IPS DF 4.7 (cell line): Measurements from ENCODE around the gene S100A7.
"Not testable (repeated sequence)": the region's sequence is repeated elsewhere in the genome, so short reads cannot be mapped to it uniquely, and the experiment has no call there.

Experiments
- DNase-seq: peaks from one replicate; pipeline ENCODE4 v3.0.0-alpha.2; 2013; ENCODE audit warnings: low spot score; ENCODE audit errors: extremely low read depth

Gene S100A7

DNA sequence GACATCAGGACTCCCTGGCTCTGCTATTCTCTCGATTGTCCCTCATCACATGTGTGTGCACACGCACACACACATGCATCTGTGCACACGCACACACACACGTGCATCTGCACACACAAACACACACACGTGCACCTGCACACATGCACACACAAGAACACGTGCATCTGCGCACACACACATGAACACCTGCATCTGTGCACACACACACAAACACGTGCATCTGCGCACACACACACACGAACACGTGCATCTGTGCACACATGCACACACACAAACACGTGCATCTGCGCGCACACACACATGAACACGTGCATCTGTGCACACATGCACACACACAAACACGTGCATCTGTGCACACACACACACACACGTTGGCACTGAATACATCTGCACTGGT is 29.4 kb downstream of the S100A7 start:
- DNase-seq: no peak

DNA sequence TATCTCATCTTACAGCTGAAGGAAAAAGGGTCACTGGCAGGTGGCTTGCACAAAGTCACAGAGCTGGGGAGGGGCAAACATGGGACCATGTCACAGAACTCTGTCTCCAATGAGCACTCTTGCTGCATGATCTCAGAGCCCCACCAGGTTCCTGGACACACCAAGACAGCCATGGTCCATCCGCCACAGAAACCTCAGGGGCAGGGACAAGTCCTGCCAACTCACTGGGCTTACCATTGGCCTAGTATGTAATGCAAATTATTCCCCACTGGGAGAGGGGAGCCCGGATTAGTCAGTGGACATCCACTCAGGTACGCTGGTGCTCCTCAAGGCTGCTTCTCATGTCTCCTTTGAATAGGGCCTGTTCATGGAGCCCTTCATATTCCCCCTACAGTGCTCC is 29.9 kb downstream of the S100A7 start:
- DNase-seq: no peak

GRCh38 chr1:153430166-153430553 is 30.3 kb downstream of the S100A7 start:
- no peak for DNase-seq

DNA sequence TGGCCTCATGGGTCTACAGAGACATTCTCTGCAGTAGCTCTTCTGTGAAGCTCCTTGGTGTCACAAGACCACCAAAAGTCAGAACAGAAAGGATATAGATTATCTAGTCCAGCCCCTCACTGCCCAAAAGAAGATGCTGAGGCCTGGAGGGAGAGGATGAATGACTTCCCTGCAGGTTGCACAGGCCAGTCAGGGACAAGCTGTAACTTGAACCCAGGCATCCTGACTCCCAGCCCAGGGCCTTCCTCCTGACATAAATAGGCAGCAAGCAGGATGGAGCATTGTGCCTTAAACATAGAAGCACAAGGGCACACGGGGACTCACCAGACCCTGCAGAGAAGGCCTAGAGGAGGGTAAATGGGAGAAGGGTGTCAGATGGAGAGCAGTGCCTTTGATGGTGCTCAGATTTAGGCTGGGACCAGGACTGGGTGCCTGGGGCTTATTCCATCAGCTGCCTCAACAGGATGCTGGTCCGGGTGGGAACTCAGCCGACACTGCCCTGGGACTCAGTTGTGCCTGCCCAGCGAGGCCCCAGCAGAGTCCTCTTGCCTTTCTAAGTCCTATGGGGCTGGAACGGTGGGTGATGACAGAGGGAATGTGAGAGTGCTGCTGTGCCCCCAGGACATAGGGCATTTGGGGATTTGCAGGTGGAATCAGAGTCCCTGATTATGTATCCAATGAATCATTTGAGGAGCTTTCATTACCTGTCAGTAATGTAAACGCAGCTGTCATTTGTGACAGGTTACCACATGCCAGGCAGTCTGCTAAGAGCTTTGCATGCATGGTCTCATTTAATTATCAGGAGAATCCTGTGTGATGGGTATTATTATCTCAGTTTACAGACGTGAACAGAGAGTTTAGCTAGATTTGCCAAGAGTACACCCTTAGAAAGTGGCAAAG is 30.9 kb downstream of the S100A7 start:
- DNase-seq: no peak

DNA sequence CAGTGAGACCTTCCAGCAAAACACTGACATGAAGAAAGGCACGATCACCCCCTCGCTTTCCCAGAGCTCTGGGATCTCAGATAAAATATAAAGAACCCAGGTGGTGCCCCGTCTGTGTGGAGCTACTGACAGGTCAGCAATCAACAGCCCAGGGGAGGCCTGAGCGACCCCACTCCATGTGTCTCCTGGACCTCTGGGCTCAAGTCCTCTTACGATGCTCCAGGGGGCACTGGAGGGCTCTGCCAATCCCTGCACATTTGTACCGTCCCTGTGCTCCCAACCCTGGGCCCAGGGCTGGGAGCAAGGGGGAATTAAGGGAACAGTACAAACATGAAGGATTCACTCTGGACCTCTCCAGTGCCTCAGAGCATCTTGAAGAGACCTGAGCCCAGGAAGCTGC is 31.7 kb downstream of the S100A7 start:
- no peak for DNase-seq

DNA sequence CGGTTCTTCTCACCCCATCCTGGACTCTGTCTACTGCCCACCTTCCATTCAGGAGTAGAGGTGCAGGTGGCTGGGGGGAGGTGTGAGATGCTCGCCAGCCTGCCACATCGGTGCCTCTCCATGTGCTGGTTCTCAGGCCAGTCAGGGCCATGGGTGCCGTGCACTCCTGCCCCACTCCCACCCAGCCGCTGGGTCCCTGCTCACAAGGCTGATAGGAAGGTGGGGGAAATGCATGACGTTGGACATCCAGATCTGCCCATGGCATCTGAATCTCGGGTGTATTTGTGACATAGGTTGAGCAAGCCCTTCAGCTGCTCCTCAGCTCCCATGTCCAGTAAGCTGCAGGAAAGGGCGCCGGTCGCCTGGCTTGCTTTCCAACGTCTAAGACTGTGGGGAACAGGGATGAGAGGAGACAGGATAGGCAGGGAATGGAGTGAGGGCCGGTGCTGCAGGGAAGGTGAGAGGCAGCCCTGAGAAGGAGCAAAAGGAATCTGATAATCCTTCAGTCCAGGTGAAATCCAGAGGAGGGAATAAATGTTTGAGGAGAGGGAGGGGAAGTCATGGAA is 32.3 kb downstream of the S100A7 start:
- no peak for DNase-seq

DNA sequence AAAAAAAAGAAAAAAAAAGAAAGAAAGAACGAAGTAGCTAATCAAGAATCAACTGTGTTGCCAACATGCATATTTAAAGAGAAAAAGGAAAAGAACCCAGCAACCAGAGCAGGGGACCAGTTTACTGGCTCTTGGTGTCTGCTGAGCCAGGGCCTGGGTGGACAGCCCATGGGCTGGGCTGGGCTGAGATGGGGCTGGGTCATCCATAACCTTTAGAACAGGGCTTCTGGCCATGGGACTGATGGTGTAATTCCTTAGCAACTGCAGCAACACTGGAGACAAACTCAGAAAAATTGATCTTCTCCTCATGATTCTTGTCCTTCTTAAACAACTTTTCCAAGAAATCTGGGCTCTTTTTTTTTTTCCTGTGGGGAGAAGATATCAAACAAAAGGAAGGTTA is 33.6 kb downstream of the S100A7 start:
- DNase-seq: no peak

- DNase-seq: no peak
Observed at GRCh38 chr1:153422450-153423068, 37.9 kb downstream of the S100A7 start.

- DNase-seq: no peak
Observed at GRCh38 chr1:153420306-153420705, 40.1 kb downstream of the S100A7 start.

- not testable (repeated sequence) for DNase-seq
Observed at GRCh38 chr1:153419436-153419793, 41.0 kb downstream of the S100A7 start.

DNA sequence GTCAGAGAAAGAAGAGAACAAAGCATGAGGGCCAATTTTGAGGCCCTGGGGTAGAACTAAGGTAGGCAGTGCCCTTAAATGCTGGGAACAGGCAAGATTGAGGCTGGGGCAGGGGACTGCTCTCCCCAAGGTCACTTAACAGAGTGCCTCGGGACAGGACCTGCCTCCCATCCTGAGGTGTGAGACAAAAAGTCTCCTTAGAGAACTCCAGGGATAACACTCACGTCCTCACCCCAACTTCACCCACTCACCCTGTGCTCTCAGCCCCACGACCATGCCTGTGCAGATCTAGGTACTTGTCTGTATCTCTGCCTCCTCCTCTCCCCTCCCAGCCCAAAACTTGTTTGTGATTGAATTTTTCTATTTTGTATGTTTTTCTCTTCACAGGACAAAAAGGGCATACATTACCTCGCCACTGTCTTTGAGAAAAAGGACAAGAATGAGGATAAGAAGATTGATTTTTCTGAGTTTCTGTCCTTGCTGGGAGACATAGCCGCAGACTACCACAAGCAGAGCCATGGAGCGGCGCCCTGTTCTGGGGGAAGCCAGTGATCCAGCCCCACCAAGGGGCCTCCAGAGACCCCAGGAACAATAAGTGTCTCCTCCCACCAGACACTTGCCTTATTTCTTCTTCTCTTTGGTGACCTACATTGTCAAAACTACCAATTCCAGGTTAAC is 41.6 kb downstream of the S100A7 start:
- not testable (repeated sequence) for DNase-seq

DNA sequence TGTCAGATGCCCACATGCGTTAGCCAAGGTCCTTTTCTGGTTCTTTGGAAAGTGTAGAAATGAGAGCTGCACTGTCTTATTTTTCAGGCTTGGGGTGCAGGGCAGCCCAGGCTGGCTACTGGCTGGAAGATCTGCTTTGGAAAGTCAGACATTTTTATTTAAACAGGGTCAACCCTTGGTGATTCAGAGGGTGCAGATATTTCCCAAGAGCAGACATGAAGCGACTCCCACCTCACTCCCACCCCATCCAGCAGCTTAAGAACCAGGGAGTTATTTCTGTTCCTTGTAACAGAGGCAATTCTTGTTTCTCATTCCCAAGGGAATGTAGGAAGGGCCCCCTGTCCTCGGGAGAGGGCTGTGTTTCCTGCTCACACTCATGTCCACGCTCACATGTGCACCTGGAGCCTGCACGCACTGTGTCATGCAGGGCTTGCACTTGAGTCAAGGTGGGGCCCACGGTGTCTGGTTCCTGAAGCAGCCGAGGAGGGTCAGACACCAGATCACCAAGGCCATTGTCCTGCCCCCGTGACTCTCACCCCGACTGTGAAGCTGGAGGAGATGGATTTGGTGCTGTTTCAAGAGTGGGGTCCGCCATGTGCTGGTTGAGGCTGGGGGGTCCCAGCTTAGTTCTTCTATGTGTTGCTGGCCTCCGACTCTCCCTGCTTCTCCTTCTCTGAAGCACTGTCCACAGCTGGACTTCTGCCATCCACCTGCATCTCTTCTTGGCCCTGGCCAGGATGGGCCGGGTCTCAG is 43.1 kb downstream of the S100A7 start:
- no peak for DNase-seq

DNA sequence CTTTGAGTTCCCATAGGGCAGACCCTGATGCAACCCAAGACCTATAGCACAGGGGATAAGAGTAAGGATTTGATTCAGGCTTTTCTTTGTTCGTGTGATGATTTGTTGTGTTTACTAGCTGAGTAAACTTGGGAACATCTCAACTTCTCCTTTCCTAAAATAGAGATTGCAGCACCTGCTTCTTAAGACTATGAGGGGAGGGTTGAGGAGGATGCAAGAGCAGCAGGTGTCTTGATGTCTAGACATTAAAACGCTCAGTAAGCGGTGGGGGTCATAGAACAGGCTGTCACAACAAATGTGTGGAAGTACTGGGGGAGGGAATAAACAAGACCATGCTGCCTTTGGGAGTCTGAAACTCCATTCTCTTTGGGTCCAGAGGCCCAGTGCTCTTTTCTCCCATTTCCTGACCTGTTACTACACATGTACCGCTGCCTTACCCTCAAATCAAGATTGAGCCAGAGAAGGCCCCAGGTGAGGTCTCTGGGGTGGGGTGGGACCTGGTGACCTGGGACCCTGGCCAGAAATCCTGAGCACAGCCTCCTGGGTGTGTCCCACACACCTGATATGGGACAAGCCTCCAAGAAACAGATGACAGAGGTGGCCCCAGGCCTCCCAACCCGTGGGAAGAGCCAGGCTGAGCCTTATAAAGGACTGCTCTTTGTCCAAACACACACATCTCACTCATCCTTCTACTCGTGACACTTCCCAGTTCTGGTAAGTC is 44.4 kb downstream of the S100A7 start, which contains the start of gene S100A7A:
Gene S100A7A (plus strand): TSS at position 671 of the 721 bp plus-strand sequence. CDS start 1,563 bp downstream, outside the sequence.
- no peak for DNase-seq

DNA sequence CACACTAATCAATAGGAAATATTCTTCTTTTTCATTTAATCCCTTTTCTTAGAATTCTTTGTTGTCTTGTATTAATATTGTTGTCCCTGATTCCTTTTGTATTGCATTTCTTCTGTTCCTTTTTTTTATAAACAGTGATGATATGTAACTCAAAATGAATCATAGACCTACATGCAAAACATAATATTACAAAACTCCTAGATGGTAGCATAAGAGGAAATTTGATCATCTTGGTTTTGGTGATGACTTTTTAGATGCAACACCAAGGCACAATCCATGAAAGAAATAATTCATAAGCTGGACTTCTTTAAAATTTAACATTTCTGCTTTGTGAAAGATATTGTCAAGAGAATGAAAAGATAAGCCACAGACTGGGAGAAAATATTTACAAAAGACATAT is 46.5 kb downstream of the S100A7 start:
- not testable (repeated sequence) for DNase-seq
